ENCODE data around the gene SLC36A2.

The SLC36A2 gene

DNA sequence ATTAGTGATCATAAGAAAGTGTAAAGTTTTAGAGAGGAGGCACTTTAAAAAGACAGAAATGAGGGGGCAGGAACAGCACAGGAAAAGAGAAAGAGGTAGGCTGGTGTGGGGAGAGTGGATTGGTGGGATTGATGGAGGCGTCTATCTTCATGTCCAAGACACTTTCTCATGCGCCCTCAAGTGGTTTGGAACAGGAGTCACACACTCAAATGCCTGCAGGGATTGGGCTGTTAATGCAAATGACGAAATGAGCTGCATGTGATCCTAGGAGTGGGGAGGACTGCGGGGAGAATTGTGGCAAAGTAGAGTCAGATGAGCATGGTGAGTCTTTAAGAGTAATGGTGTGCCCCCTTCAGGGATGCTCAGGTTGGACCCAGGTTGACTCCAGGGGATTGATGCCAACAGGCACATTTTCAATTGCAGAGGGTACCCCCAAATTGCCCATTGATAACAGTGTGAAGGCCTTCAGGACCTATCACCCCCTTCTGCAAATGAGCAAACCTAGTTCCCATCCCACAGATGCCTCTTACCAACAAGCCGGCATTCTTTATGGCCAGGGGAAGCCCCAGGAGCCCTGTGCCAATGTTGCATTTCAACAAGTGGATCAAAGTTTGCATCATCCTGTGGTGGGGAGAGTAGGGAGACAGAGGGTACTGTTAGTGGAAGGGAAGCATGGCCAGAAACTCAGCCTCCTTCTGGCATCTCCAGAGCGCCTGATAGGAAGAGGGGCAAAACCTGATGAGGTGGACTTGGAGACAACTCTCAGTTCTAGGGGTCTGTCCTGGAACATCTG, 49.1 kb downstream of the SLC36A2 start:
- TF ChIP-seq, protein P1, sequence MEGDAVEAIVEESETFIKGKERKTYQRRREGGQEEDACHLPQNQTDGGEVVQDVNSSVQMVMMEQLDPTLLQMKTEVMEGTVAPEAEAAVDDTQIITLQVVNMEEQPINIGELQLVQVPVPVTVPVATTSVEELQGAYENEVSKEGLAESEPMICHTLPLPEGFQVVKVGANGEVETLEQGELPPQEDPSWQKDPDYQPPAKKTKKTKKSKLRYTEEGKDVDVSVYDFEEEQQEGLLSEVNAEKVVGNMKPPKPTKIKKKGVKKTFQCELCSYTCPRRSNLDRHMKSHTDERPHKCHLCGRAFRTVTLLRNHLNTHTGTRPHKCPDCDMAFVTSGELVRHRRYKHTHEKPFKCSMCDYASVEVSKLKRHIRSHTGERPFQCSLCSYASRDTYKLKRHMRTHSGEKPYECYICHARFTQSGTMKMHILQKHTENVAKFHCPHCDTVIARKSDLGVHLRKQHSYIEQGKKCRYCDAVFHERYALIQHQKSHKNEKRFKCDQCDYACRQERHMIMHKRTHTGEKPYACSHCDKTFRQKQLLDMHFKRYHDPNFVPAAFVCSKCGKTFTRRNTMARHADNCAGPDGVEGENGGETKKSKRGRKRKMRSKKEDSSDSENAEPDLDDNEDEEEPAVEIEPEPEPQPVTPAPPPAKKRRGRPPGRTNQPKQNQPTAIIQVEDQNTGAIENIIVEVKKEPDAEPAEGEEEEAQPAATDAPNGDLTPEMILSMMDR (IDR thresholded peaks at IDR 0.05; ENCODE audit: low read length, missing control alignments), result peak; percentile 68
- H3K4me3 ChIP-seq (replicated peaks; ENCODE audit: low read depth, low read length), result no peak overlapping the region
- peak; percentile 75 for DNase-seq (ENCODE audit: low read depth)

DNA sequence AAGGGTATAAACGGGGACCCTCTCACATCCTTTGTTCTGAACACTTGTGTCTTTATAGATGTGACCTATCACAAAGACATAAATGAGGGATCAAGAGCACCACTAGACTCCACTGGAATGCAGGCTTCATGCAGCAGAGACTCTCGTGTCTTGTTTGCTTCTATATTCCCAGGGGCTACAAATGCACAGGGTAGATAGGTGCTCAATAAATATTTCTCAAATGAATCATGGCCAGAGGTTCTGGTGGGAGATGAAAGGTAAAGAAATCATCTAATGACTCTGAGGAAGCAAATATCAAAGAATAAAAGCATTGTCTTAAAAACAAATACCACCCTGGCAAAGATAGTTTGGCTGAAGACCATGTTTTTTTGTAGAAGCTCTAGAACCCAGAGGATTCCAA, 50.4 kb downstream of the SLC36A2 start:
- no peak overlapping the region for H3K4me3 ChIP-seq (replicated peaks; ENCODE audit: low read depth, low read length)
- no peak for DNase-seq (ENCODE audit: low read depth)
- TF ChIP-seq, protein P1 (IDR thresholded peaks at IDR 0.05; ENCODE audit: low read length, missing control alignments), result no peak

DNA sequence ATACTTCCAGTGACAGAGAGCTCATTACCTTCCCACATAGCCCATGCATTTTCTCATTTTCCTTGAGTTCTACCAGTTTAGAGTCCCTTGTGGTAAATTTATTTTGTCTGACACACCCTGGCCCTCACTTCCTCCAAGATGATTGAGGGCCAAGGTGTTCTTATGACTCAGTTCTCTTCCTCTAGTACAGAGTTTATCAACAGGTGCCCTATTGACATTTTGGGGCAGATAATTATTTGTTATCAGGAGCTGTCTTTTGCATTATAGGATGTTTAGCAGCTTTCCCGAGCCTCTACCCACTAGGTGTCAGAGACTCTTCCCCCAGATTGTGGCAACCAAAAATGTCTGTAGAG, 50.9 kb downstream of the SLC36A2 start:
- TF ChIP-seq, protein P1 (IDR thresholded peaks at IDR 0.05; ENCODE audit: low read length, missing control alignments), result no peak
- DNase-seq (ENCODE audit: low read depth), result no peak
- no peak overlapping the region for H3K4me3 ChIP-seq (replicated peaks; ENCODE audit: low read depth, low read length)

DNA sequence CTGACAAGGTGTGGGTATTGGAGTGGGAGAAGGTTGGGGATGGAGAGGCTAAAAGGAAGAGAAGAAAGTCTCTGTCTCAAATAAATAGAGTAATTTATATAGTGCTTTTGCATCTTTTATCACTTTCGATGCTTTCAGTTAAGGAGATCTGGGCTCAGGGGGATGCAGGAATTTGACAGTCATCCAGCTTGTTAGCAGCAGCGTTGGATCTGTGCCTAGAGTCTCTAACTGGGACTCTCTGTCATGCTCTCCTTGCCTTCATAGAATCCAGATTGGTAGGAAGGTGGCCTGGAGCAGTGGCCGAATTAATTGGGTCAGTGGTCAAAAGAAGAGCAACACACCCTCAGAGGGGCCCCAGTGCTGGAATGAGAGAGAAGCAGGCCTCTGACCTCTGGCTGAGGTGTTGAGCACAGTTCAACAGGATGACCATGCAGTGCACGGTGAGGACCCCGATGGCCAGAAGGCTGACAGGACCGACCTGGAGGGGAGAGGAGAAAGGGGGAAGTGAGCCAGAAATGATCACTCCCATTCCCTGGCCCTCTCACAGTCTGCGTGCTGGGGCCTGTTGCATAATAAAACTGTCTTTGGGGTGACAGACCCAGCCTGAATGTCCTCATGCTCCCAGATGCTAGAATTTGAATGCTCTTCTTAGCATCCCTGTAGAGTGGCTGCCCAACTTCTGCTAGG, 51.4 kb downstream of the SLC36A2 start:
- TF ChIP-seq, protein P1 (IDR thresholded peaks at IDR 0.05; ENCODE audit: low read length, missing control alignments), result no peak
- no peak overlapping the region for H3K4me3 ChIP-seq (replicated peaks; ENCODE audit: low read depth, low read length)
- DNase-seq (ENCODE audit: low read depth), result no peak

DNA sequence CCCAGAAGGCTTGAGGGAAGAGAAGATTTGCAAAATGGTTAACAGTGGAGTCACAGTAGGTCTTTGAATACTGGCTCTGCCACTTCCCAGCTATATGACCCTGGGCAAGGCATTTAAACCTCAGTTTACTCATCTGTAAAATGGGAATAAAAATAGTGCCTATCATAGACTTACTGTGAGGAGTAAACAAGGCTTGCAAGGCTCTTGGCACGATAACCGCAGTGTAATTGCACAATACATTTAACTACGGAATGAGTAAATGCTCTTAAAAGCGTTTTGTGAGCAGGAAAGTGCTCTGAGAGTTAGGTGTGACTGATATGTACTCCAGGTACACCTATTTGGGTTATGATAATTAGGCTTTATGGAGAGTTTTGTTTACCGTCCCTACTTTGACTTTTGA, 52.2 kb downstream of the SLC36A2 start:
- TF ChIP-seq, protein P1 (IDR thresholded peaks at IDR 0.05; ENCODE audit: low read length, missing control alignments), result no peak
- no peak overlapping the region for H3K4me3 ChIP-seq (replicated peaks; ENCODE audit: low read depth, low read length)
- peak; percentile 22 for DNase-seq (ENCODE audit: low read depth)

DNA sequence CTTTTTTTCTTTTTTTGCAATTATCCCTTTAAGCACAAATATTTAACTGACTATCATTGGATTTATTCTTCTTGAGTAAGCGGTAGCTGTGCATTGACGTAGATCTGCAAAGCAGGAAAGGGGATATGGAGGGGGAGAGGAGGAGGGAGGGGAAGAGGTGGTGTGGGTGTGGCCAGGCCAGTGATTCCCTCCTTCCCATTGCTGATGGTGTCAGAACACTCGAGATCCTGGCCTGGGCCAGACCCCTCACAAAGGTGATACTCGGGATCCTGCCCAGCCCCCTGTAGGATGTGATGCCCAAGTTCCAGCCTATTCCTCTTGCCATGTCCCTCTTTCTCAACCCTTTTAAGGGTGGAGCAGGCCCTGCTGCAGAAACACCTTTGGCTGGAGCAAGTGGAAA, 53.7 kb downstream of the SLC36A2 start:
- no peak for DNase-seq (ENCODE audit: low read depth)
- no peak overlapping the region for H3K4me3 ChIP-seq (replicated peaks; ENCODE audit: low read depth, low read length)
- TF ChIP-seq, protein P1 (IDR thresholded peaks at IDR 0.05; ENCODE audit: low read length, missing control alignments), result no peak
